Neural progenitor cell (in vitro differentiated cells): Measurements from ENCODE around the gene MIEF2. TPM values are rescaled to one million over a fixed set of nuclear protein-coding genes. Genes with fewer than 3 reads are reported as not detected.

ENCODE experiments used
- DNase-seq: peaks from one replicate; pipeline ENCODE4 v3.0.0-alpha.2; 2016; ENCODE audit warnings: low spot score
- H2AFZ ChIP-seq: fragments of 200-600 bp; sonication (generic); replicated peaks from 2 replicates; pipeline ENCODE4 v1.6.1; 2016; ENCODE audit warnings: antibody characterized with exemption
- H3F3A ChIP-seq: fragments of 200-600 bp; sonication (generic); 2 replicates; pipeline ENCODE4 v1.6.1; 2016; ENCODE audit warnings: antibody characterized with exemption, low read depth
- H3K27ac ChIP-seq: fragments of 200-600 bp; sonication (generic); 2 replicates; pipeline ENCODE4 v1.5.1; 2016; ENCODE audit warnings: mild to moderate bottlenecking
- H3K27me3 ChIP-seq: fragments of 200-600 bp; sonication (generic); 2 replicates; pipeline ENCODE4 v1.6.1; 2016; ENCODE audit warnings: mild to moderate bottlenecking, moderate library complexity
- H3K36me3 ChIP-seq: fragments of 200-600 bp; sonication (generic); 2 replicates; pipeline ENCODE4 v1.5.1; 2016
- H3K4me1 ChIP-seq: fragments of 200-600 bp; sonication (generic); 2 replicates; pipeline ENCODE4 v1.6.1; 2016; ENCODE audit warnings: mixed run types
- H3K4me2 ChIP-seq: fragments of 200-600 bp; sonication (generic); 2 replicates; pipeline ENCODE4 v1.6.1; 2016
- H3K4me3 ChIP-seq: fragments of 200-600 bp; sonication (generic); 2 replicates; pipeline ENCODE4 v1.5.1; 2016
- H3K79me2 ChIP-seq: fragments of 200-600 bp; sonication (generic); 2 replicates; pipeline ENCODE4 v1.6.1; 2016; ENCODE audit warnings: low read depth
- H3K9ac ChIP-seq: fragments of 200-600 bp; sonication (generic); 2 replicates; pipeline ENCODE4 v1.6.1; 2016
- H3K9me3 ChIP-seq: fragments of 200-600 bp; sonication (generic); 2 replicates; pipeline ENCODE4 v1.5.1; 2016; ENCODE audit warnings: low read depth
- H4K20me1 ChIP-seq: fragments of 200-600 bp; sonication (generic); 2 replicates; pipeline ENCODE4 v1.6.1; 2016; ENCODE audit warnings: low read depth
- H3K27ac Mint-ChIP-seq: 3 replicates; pipeline ENCODE4 v1.8.0; 2021; ENCODE audit warnings: mixed read lengths
- H3K27me3 Mint-ChIP-seq: 2 replicates; pipeline ENCODE4 v1.8.0; 2022; ENCODE audit warnings: low read depth, mild to moderate bottlenecking, inconsistent platforms, moderate library complexity, mixed read lengths; ENCODE audit not compliant: insufficient read depth
- H3K36me3 Mint-ChIP-seq: 3 replicates; pipeline ENCODE4 v1.8.0; 2021; ENCODE audit warnings: mixed read lengths
- H3K4me1 Mint-ChIP-seq: 3 replicates; pipeline ENCODE4 v1.8.0; 2021; ENCODE audit warnings: mixed read lengths
- H3K4me3 Mint-ChIP-seq: 3 replicates; pipeline ENCODE4 v1.8.0; 2021; ENCODE audit warnings: mild to moderate bottlenecking, moderate library complexity, mixed read lengths
- H3K9me3 Mint-ChIP-seq: 3 replicates; pipeline ENCODE4 v1.8.0; 2020; ENCODE audit warnings: mixed read lengths
- CTCF ChIP-seq: fragments of 200-600 bp; sonication (generic); IDR thresholded peaks from 2 replicates; pipeline ENCODE4 v1.5.1; 2017; ENCODE audit warnings: antibody characterized with exemption, mild to moderate bottlenecking
- EZH2 ChIP-seq: fragments of 200-600 bp; sonication (generic); IDR thresholded peaks from 2 replicates; pipeline ENCODE4 v1.6.1; 2017; ENCODE audit warnings: antibody characterized with exemption, mild to moderate bottlenecking, moderate library complexity
- EZH2phosphoT487 ChIP-seq: fragments of 200-600 bp; sonication (generic); IDR thresholded peaks from 2 replicates; pipeline ENCODE4 v1.6.1; 2017; ENCODE audit warnings: antibody characterized with exemption
- total RNA-seq: library from RNA; depleted of rRNA; stranded (reverse); fragments of >200 nt; gene quantifications from 2 replicates; pipeline ENCODE4 v1.2.3, GENCODE V29; 2015; ENCODE audit warnings: low replicate concordance

The MIEF2 gene
- total RNA-seq, 1 donor from 2014 or later: 8.1 TPM

DNA sequence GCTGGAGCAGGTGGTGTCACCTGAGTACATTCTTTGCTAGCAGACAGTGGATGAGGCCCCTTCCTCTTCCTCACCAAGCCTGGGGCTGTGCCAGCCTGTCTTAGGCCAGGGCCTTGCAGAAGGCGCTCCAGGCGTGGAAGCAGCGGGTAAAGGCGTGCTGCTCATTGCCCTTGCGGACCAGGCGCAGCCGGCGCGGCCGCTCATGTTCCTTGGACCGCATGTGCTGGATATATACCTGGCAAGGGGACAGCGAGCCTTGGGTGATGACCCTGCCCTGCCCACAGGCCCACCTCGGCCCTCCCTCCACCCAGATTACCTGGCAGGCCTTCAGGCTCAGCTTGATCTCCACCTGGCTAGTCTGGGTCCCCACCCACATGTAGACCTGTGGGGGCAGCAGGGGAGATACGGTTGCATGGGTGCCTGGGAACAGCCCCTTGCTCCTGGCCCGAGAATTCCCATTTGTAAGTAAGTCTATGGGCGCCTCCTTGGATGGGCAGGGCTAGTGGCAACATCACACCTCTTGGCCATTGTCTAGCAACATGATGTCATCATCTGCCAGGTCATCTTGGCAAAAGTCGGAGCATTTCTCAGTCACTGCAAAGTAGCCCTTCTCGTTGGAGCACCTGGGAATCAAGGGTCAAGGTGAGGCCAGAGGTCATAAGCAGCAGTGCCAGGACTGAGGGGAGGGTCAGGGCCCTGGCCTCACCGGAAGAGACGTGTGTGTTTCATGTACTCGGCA, 15.3 kb upstream of the MIEF2 start:
- H3K9me3 ChIP-seq: no peaks in the 10 kb centered on the region
- Mint-ChIP-seq H3K36me3 (peaks cover 13% of the 10 kb centered on the region), H3K4me3 (peak overlapping the region; percentile 36), H3K9me3 (no peaks in the 10 kb centered on the region), H3K27me3 (peaks cover 12% of the 10 kb centered on the region), H3K4me1 (peaks cover 17% of the 10 kb centered on the region), H3K27ac (peak overlapping the region; percentile 48)
- H2AFZ ChIP-seq: no peak overlapping the region
- H3K4me1 ChIP-seq: peaks cover 9% of the 10 kb centered on the region
- H3F3A ChIP-seq: peaks cover 32% of the 10 kb centered on the region
- H3K27ac ChIP-seq: no peak overlapping the region
- H4K20me1 ChIP-seq: peaks cover 48% of the 10 kb centered on the region
- no peak overlapping the region for H3K4me3 ChIP-seq
- no peaks in the 10 kb centered on the region for H3K79me2 ChIP-seq
- TF ChIP-seq EZH2phosphoT487: no peak
- no peak for TF ChIP-seq EZH2
- TF ChIP-seq CTCF: no peak
- H3K27me3 ChIP-seq: no peaks in the 10 kb centered on the region
- H3K36me3 ChIP-seq: no peaks in the 10 kb centered on the region
- H3K4me2 ChIP-seq: no peak overlapping the region
- no peak for DNase-seq
- no peak overlapping the region for H3K9ac ChIP-seq

GRCh38 chr17:18246109-18246725, 14.2 kb upstream of the MIEF2 start:
- no peak overlapping the region for H3K4me3 ChIP-seq
- Mint-ChIP-seq H3K27me3 (peaks cover 12% of the 10 kb centered on the region), H3K36me3 (peaks cover 13% of the 10 kb centered on the region), H3K4me1 (peaks cover 21% of the 10 kb centered on the region), H3K9me3 (no peaks in the 10 kb centered on the region), H3K4me3 (no peak overlapping the region), H3K27ac (no peak overlapping the region)
- peaks cover 32% of the 10 kb centered on the region for H3F3A ChIP-seq
- H3K4me1 ChIP-seq: peaks cover 9% of the 10 kb centered on the region
- TF ChIP-seq CTCF (no peak), EZH2 (no peak), EZH2phosphoT487 (no peak)
- peak overlapping the region; percentile 76 for H3K4me2 ChIP-seq
- H4K20me1 ChIP-seq: peaks cover 40% of the 10 kb centered on the region
- H2AFZ ChIP-seq: no peak overlapping the region
- H3K9me3 ChIP-seq: no peaks in the 10 kb centered on the region
- no peak overlapping the region for H3K9ac ChIP-seq
- DNase-seq: no peak
- no peaks in the 10 kb centered on the region for H3K79me2 ChIP-seq
- no peak overlapping the region for H3K27ac ChIP-seq
- H3K27me3 ChIP-seq: no peaks in the 10 kb centered on the region
- no peaks in the 10 kb centered on the region for H3K36me3 ChIP-seq

DNA sequence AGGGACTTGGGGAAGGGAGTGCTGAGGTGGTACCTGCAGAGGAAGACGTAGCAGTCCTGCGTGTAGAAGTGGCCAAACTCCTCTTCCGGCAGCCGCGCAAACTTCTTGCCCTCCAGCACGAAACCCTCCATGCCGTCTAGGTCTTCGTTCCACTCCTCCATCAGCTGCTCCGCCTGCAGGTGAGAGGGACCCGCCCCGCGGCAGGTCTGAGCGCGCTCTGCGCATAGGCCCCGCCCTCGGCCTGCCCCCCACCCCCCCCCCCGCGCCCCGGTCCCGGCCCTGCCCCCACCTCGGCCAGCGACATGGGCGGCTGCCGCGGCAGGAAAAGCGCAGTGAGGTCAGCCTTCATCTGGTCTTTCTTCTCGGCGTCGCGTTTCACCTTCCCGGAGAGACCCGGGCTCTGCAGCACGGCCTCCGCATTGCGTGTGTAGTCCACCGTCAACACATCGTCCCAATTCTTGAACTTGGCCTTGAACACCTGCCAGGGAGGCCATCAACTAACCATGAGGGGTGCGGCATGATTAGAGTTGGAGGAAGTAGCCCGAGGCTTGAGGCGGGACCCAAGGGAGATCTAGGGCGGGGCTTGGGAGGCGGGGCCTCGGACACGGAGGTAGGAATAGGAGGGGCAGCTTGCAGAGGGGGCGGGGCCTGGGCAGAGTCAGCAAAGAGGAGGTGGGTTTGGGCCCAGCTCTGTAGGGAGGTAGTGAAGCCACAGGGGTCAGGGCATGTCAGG, 13.4 kb upstream of the MIEF2 start:
- peaks cover 12% of the 10 kb centered on the region for H3K27me3 Mint-ChIP-seq
- Histone ChIP-seq H3K9me3 (no peaks in the 10 kb centered on the region), H3K79me2 (no peaks in the 10 kb centered on the region), H4K20me1 (peaks cover 40% of the 10 kb centered on the region), H3K9ac (no peak overlapping the region), H2AFZ (no peak overlapping the region), H3K4me2 (peak overlapping the region; percentile 76), H3K4me3 (peak overlapping the region; percentile 33), H3K4me1 (peaks cover 9% of the 10 kb centered on the region), H3K27me3 (no peaks in the 10 kb centered on the region), H3F3A (peaks cover 32% of the 10 kb centered on the region), H3K36me3 (no peaks in the 10 kb centered on the region), H3K27ac (no peak overlapping the region)
- peaks cover 13% of the 10 kb centered on the region for H3K36me3 Mint-ChIP-seq
- no peak overlapping the region for H3K27ac Mint-ChIP-seq
- peak; percentile 85 for DNase-seq
- peak overlapping the region; percentile 74 for H3K4me3 Mint-ChIP-seq
- peaks cover 21% of the 10 kb centered on the region for H3K4me1 Mint-ChIP-seq
- TF ChIP-seq EZH2: no peak
- TF ChIP-seq CTCF: no peak
- no peak for TF ChIP-seq EZH2phosphoT487
- H3K9me3 Mint-ChIP-seq: no peaks in the 10 kb centered on the region
